SK-N-MC (cell line): Measurements from ENCODE around the gene FADS6.

ENCODE experiments used
- DNase-seq: peaks from one replicate; pipeline ENCODE4 v3.0.0-alpha.2; 2011; ENCODE audit warnings: low read depth, low spot score
- H3K27ac ChIP-seq: fragments of 200-600 bp; sonication (generic); 2 replicates; pipeline ENCODE4 v1.5.1; 2016; ENCODE audit warnings: mixed run types
- H3K36me3 ChIP-seq: fragments of 200-600 bp; sonication (generic); 2 replicates; pipeline ENCODE4 v1.6.1; 2017; ENCODE audit warnings: antibody characterized with exemption, low read length, mixed read lengths; ENCODE audit not compliant: insufficient read depth
- H3K4me3 ChIP-seq: fragments of 200-600 bp; sonication (generic); 2 replicates; pipeline ENCODE4 v1.5.1; 2016
- H3K9ac ChIP-seq: fragments of 200-600 bp; sonication (generic); 2 replicates; pipeline ENCODE4 v1.8.0; 2017; ENCODE audit warnings: mixed run types, mixed read lengths; ENCODE audit not compliant: insufficient read length
- H3K9me3 ChIP-seq: fragments of 200-600 bp; sonication (generic); 2 replicates; pipeline ENCODE4 v1.6.1; 2017; ENCODE audit warnings: low read depth, mild to moderate bottlenecking, antibody characterized with exemption, low read length, moderate library complexity, mixed read lengths
- EZH2 ChIP-seq: fragments of 200-600 bp; sonication (generic); IDR thresholded peaks from one replicate; pipeline ENCODE4 v1.6.1; 2017; ENCODE audit warnings: antibody characterized with exemption
- FOXP2 ChIP-seq: optimal IDR thresholded peaks from 2 replicates; pipeline ENCODE3; 2011; ENCODE audit warnings: mild to moderate bottlenecking, moderate library complexity; ENCODE audit not compliant: insufficient read depth; ENCODE audit errors: extremely low read length, control extremely low read depth
- POLR2AphosphoS5 ChIP-seq: IDR thresholded peaks from 2 replicates; pipeline ENCODE4 v1.6.1; 2012; ENCODE audit warnings: mild to moderate bottlenecking, low read depth, low read length, borderline replicate concordance

FADS6 gene

DNA sequence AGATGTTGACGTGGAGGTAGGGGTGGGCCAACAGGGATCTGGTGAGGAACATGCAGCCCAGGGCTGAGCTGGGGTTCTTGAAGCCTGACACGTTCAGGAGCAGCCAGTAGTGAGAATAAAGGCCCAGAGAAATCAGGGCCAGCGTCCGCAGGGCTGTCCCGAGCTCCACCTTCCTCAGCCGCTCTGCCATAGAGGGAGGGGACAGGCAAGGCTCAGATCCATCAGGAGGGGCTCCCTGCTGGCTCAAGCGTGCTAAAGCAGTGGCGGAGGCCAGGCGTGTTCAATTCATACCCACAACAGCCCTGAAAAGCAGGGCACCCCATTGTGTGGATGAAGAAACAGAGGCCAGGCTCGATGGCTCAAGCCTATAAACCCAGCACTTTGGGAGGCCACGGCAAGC lies 12.4 kb downstream of the FADS6 start:
- no peak for DNase-seq
- Histone ChIP-seq H3K36me3 (no peaks in the 10 kb centered on the region), H3K9ac (no peak overlapping the region), H3K9me3 (no peaks in the 10 kb centered on the region), H3K4me3 (no peak overlapping the region), H3K27ac (no peak overlapping the region)
- no peak for TF ChIP-seq EZH2
- TF ChIP-seq FOXP2, result no peak
- TF ChIP-seq POLR2AphosphoS5, result no peak

- Histone ChIP-seq H3K27ac (no peak overlapping the region), H3K9ac (no peak overlapping the region), H3K9me3 (no peaks in the 10 kb centered on the region), H3K4me3 (no peak overlapping the region), H3K36me3 (no peaks in the 10 kb centered on the region)
- no peak for DNase-seq
- no peak for TF ChIP-seq POLR2AphosphoS5
- TF ChIP-seq FOXP2, result no peak
- no peak for TF ChIP-seq EZH2
Observed at GRCh38 chr17:74879308-74879707, 14.1 kb downstream of the FADS6 start.

GRCh38 chr17:74878658-74879057 lies 14.8 kb downstream of the FADS6 start:
- TF ChIP-seq POLR2AphosphoS5 (no peak), EZH2 (no peak), FOXP2 (no peak)
- Histone ChIP-seq H3K4me3 (no peak overlapping the region), H3K9ac (no peak overlapping the region), H3K9me3 (no peaks in the 10 kb centered on the region), H3K27ac (no peak overlapping the region), H3K36me3 (no peaks in the 10 kb centered on the region)
- no peak for DNase-seq

GRCh38 chr17:74877592-74878548 lies 15.6 kb downstream of the FADS6 start:
- Histone ChIP-seq H3K9ac (no peak overlapping the region), H3K4me3 (no peak overlapping the region), H3K9me3 (no peaks in the 10 kb centered on the region), H3K27ac (no peak overlapping the region), H3K36me3 (no peaks in the 10 kb centered on the region)
- no peak for DNase-seq
- TF ChIP-seq EZH2 (no peak), FOXP2 (no peak), POLR2AphosphoS5 (no peak)

GRCh38 chr17:74875977-74876593 lies 17.3 kb downstream of the FADS6 start:
- TF ChIP-seq EZH2, result no peak
- TF ChIP-seq FOXP2, result no peak
- no peak for TF ChIP-seq POLR2AphosphoS5
- Histone ChIP-seq H3K9ac (no peak overlapping the region), H3K36me3 (no peaks in the 10 kb centered on the region), H3K27ac (no peak overlapping the region), H3K9me3 (no peaks in the 10 kb centered on the region), H3K4me3 (no peak overlapping the region)
- DNase-seq, result no peak

GRCh38 chr17:74875155-74875976 lies 18.1 kb downstream of the FADS6 start:
- no peak for TF ChIP-seq FOXP2
- TF ChIP-seq EZH2, result no peak
- TF ChIP-seq POLR2AphosphoS5, result no peak
- no peaks in the 10 kb centered on the region for H3K9me3 ChIP-seq
- no peak for DNase-seq
- no peak overlapping the region for H3K9ac ChIP-seq
- H3K27ac ChIP-seq, result no peak overlapping the region
- H3K36me3 ChIP-seq, result no peaks in the 10 kb centered on the region
- no peak overlapping the region for H3K4me3 ChIP-seq

DNA sequence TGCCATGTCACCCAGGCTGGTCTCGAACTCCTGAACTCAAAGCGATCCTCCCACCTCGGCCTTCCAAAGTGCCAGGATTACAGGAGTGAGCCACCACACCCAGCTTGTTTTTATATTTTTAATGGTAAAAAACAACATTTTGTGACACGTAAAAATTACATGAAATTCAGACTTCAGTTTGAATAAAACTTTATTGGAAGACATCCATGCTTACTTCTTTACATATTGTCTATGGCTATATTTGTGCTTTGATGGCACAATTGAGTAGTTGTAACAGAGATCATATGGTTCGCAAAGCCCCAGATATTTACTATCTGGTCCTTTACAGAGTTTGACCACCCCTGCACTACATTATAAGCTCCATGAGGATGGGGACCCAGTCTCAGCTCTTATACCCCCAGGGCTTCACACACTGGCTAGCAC lies 18.8 kb downstream of the FADS6 start:
- TF ChIP-seq POLR2AphosphoS5 (no peak), FOXP2 (no peak), EZH2 (no peak)
- Histone ChIP-seq H3K9ac (no peak overlapping the region), H3K4me3 (no peak overlapping the region), H3K9me3 (no peaks in the 10 kb centered on the region), H3K27ac (no peak overlapping the region), H3K36me3 (no peaks in the 10 kb centered on the region)
- no peak for DNase-seq

- Histone ChIP-seq H3K36me3 (no peaks in the 10 kb centered on the region), H3K9me3 (no peaks in the 10 kb centered on the region), H3K9ac (peak overlapping the region; percentile 96), H3K4me3 (peak overlapping the region; percentile 92), H3K27ac (peak overlapping the region; percentile 77; the same call in 1 of the 2 replicates)
- TF ChIP-seq EZH2 (no peak), POLR2AphosphoS5 (no peak), FOXP2 (no peak)
- no peak for DNase-seq
Observed at GRCh38 chr17:74873874-74874614, 19.4 kb downstream of the FADS6 start.
